Endothelial cell of umbilical vein (primary cell): ENCODE results near the gene FNBP1. TPM values are rescaled to one million over a fixed set of nuclear protein-coding genes. Genes with fewer than 3 reads are reported as not detected.

ENCODE experiments used
- BruUV-seq: library from RNA; stranded (reverse); fragments of 400-500 nt; replicated peaks from 2 replicates; lab custom pipeline; 2021; lab: Mats Ljungman, UMichigan
- CTCF ChIA-PET: fragments of 300-600, 350-600 bp; sonication (Branson Sonifier 250); formaldehyde crosslinking; loops from one replicate; lab custom pipeline; 2021; ENCODE audit warnings: antibody characterized with exemption, inconsistent platforms; lab: Charles Lee
- POLR2A ChIA-PET: fragments of 300-600, 350-600 bp; sonication (Branson Sonifier 250); formaldehyde crosslinking; loops from one replicate; lab custom pipeline; 2021; ENCODE audit warnings: antibody characterized with exemption, inconsistent platforms; lab: Charles Lee
- DNase-seq: peaks from one replicate; pipeline ENCODE4 v3.0.0-alpha.2; 2011; ENCODE audit warnings: low read depth, low spot score
- FAIRE-seq: peaks from 2 replicates; lab custom pipeline; 2011; peaks lifted over from hg19 to GRCh38; lab: Jason Lieb, UNC
- H2AFZ ChIP-seq: 2 replicates; pipeline ENCODE4 v1.6.0; 2012; ENCODE audit warnings: low read depth, low read length, control low read depth, inconsistent platforms
- H3K27ac ChIP-seq: 2 replicates; pipeline ENCODE4 v1.5.1; 2011; ENCODE audit warnings: low read depth, mild to moderate bottlenecking, control low read depth, low read length, moderate library complexity; ENCODE audit not compliant: insufficient read depth
- H3K27me3 ChIP-seq, 2 experiments: 2 replicates each; pipeline versions ENCODE4 v1.6.0 to v1.6.1; 2011; ENCODE audit warnings: low read length in 2 of 2, mixed read lengths in 1 of 2; ENCODE audit not compliant: control insufficient read depth in 2 of 2, insufficient read depth in 2 of 2
- H3K36me3 ChIP-seq, 2 experiments: 2 replicates in 1 of 2; 3 replicates in 1 of 2; pipeline ENCODE4 v1.5.1; 2011; ENCODE audit warnings: low read length in 2 of 2, mild to moderate bottlenecking in 1 of 2, moderate library complexity in 1 of 2; ENCODE audit not compliant: control insufficient read depth in 2 of 2, insufficient read depth in 2 of 2; ENCODE audit errors: extremely low read depth in 1 of 2
- H3K4me1 ChIP-seq: 3 replicates; pipeline ENCODE4 v1.5.1; 2011; ENCODE audit warnings: mild to moderate bottlenecking, low read length; ENCODE audit not compliant: control insufficient read depth, insufficient read depth; ENCODE audit errors: extremely low read depth
- H3K4me2 ChIP-seq: 2 replicates; pipeline ENCODE4 v1.6.1; 2011; ENCODE audit warnings: low read length, control low read depth, mixed read lengths; ENCODE audit not compliant: insufficient read depth
- H3K4me3 ChIP-seq, 3 experiments: fragments of 200-600 bp in 1 of 3; sonication (generic), shearing (Covaris generic) in 1 of 3; replicated peaks in 1 of 3; 2 replicates each; pipeline ENCODE4 v1.5.1; 2011 to 2016; ENCODE audit warnings: control low read depth in 3 of 3, low read length in 3 of 3, mild to moderate bottlenecking in 2 of 3, inconsistent platforms in 1 of 3, low read depth in 1 of 3, moderate library complexity in 1 of 3; ENCODE audit not compliant: insufficient read depth in 1 of 3
- H3K79me2 ChIP-seq: 2 replicates; pipeline ENCODE4 v1.6.0; 2012; ENCODE audit warnings: low read length, inconsistent platforms; ENCODE audit not compliant: control insufficient read depth, insufficient read depth
- H3K9ac ChIP-seq: replicated peaks from 2 replicates; pipeline ENCODE3; 2011; ENCODE audit warnings: low read length, control low read depth; ENCODE audit not compliant: insufficient read depth; ENCODE audit errors: extremely low read depth
- H3K9me1 ChIP-seq: replicated peaks from 3 replicates; pipeline ENCODE4 v1.6.0; 2011; ENCODE audit warnings: mild to moderate bottlenecking, low read length; ENCODE audit not compliant: control insufficient read depth, insufficient read depth; ENCODE audit errors: extremely low read depth
- H3K9me3 ChIP-seq: replicated peaks from 2 replicates; pipeline ENCODE4 v1.5.1; 2012; ENCODE audit warnings: low read length, inconsistent platforms; ENCODE audit not compliant: control insufficient read depth, insufficient read depth
- H4K20me1 ChIP-seq: replicated peaks from 2 replicates; pipeline ENCODE3; 2011; ENCODE audit warnings: mild to moderate bottlenecking, low read length; ENCODE audit not compliant: control insufficient read depth, insufficient read depth; ENCODE audit errors: extremely low read depth
- EZH2 ChIP-seq: IDR thresholded peaks from 2 replicates; pipeline ENCODE4 v1.6.1; 2012; ENCODE audit warnings: borderline replicate concordance, low read depth, mild to moderate bottlenecking, moderate library complexity, low read length, inconsistent platforms; ENCODE audit not compliant: severe bottlenecking
- FOS ChIP-seq: IDR thresholded peaks from 2 replicates; pipeline ENCODE4 v1.6.1; 2011; ENCODE audit warnings: mild to moderate bottlenecking, low read length, moderate library complexity, borderline replicate concordance; ENCODE audit not compliant: insufficient read depth
- GATA2 ChIP-seq: IDR thresholded peaks from 2 replicates; pipeline ENCODE4 v1.7.0; 2011; ENCODE audit warnings: low read depth, mild to moderate bottlenecking, moderate library complexity, mixed read lengths, low read length; ENCODE audit not compliant: insufficient read length, insufficient read depth
- JUN ChIP-seq: IDR thresholded peaks from 2 replicates; pipeline ENCODE4 v1.6.1; 2011; ENCODE audit warnings: borderline replicate concordance, low read depth; ENCODE audit not compliant: insufficient read length, insufficient read depth
- MYC ChIP-seq: IDR thresholded peaks from one replicate; pipeline ENCODE4 v1.6.1; 2011; ENCODE audit warnings: mild to moderate bottlenecking, low read depth, low read length
- POLR2A ChIP-seq: IDR thresholded peaks from 2 replicates; pipeline ENCODE4 v1.6.1; 2012; ENCODE audit warnings: low read depth, mild to moderate bottlenecking, control low read depth, low read length
- POLR2AphosphoS5 ChIP-seq: IDR thresholded peaks from 2 replicates; pipeline ENCODE4 v1.6.1; 2012; ENCODE audit warnings: low read depth, mild to moderate bottlenecking, control low read depth, low read length, moderate library complexity; ENCODE audit not compliant: insufficient read depth
- dilution Hi-C: fragments of 300-500 bp; cut with MboI; formaldehyde crosslinking; loops from one replicate; pipeline ENCODE4 v1.15.0; 2019; ENCODE audit warnings: low sequenced_read_pairs; ENCODE audit not compliant: extremely low pct_ligation_motif_present
- intact Hi-C: fragments of 100-400 bp; cut with micrococcal nuclease; formaldehyde crosslinking; loops from one replicate; pipeline ENCODE4 v1.10.0; 2022
- polyA plus RNA-seq, 4 experiments: library from polyadenylated mRNA; depleted of rRNA in 3 of 4; stranded (reverse) in 3 of 4; unstranded in 1 of 4; fragments of >200 nt; gene quantifications; 2 replicates each; pipeline versions ENCODE4 v1.2.1 to v1.2.3, GENCODE V29; 2011 to 2012; ENCODE audit warnings: missing spikeins in 1 of 4
- total RNA-seq: library from RNA; stranded (reverse); gene quantifications from 2 replicates; pipeline ENCODE4 v1.2.3, GENCODE V29; 2021
- TF ChIP-seq, protein P1 (sequence below), 2 donors: IDR thresholded peaks; 1 replicate in 1 of 2; 2 replicates in 1 of 2; pipeline ENCODE4 v1.5.1; 2011; ENCODE audit warnings: low read length in 2 of 2, mild to moderate bottlenecking in 2 of 2, moderate library complexity in 2 of 2, control low read depth in 1 of 2, inconsistent platforms in 1 of 2, low read depth in 1 of 2; ENCODE audit not compliant: insufficient read depth in 1 of 2; ENCODE audit errors: extremely low read depth in 1 of 2
- TF ChIP-seq, protein P2 (sequence below): IDR thresholded peaks from 2 replicates; pipeline ENCODE4 v1.6.1; 2011; ENCODE audit not compliant: insufficient read depth, insufficient read length

Gene FNBP1
- total and polyA plus RNA-seq, 2 donors (not counting 3 experiments of a cell fraction or from before 2014, with no cell fraction given): 10.9 to 43.9 TPM

DNA sequence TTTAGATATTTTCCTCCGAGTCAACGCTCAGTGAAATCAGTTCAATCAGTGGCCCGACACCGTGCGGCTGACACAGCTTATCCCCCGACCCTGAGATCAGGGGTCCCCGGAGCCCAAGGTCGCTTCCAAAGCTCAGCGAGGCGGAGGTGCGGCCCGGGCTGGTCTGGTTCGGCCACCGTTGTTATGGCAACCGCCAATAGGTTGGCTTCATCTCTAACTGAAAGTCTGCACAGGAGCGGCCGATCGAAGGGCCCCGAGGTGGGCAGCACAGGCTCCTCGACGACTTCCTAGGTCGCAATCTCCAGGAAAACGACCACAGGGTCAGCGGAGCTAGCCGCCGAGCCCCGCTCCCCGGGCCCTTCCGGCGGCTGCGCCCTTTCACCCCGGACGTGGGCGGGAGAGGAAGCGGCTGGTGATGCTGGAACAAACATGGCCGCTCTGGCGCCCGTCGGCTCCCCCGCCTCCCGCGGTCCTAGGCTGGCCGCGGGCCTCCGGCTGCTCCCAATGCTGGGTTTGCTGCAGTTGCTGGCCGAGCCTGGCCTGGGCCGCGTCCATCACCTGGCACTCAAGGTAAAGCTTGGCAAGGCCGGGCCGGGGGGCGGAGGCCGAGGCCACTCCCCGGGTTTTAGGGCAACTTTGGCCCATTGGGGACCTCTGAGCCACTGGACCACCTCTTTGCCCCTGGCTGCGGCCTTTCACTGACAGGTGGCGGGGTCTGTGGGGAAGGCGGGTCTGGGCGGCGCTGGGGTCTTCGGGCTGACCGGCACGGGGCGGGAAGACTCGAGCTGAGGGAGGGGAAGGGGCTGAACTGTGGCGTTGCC is 10.7 kb upstream of the FNBP1 start, which contains the start of gene GPR107:
Gene GPR107 (plus strand): TSS at position 403 of the 821 bp plus-strand sequence. CDS start 27 bp downstream, at position 430.
- peaks cover 15% of the 10 kb centered on the region for H3K4me1 ChIP-seq
- peak within 1 kb of the TSS; percentile 97 for H3K9ac ChIP-seq
- peak within 1 kb of the TSS; percentile 94 for H3K27ac ChIP-seq
- peak within 1 kb of the TSS; percentile 100 for H3K4me2 ChIP-seq
- no peaks in the 10 kb centered on the region for H3K9me3 ChIP-seq
- ChIA-PET POLR2A (interaction anchor here (0.5 to 1.7 kb wide), 3 partner anchors 10 to 80 kb away, joined by 3 to 5 read pairs (median 4); partner anchors contain the start of gene FNBP1), CTCF (interaction anchor here (0.8 to 1.7 kb wide), 5 partner anchors 11 to 168 kb away, joined by 3 to 6 read pairs (median 4); partner anchors contain the start of gene FNBP1)
- TSS peak; percentile 83 for BruUV-seq
- H3K79me2 ChIP-seq: peaks cover 40% of the 10 kb centered on the region
- H3K36me3 ChIP-seq: no peaks in the 10 kb centered on the region
- intact Hi-C loops: loop anchor here (1.0 kb wide), 1 partner anchor 8 kb away; no protein-coding TSS in a partner anchor
- H3K4me3 ChIP-seq: peak within 1 kb of the TSS; percentile 73 to 98 (median 96)
- peak within 1 kb of the TSS; percentile 97 for H2AFZ ChIP-seq
- H3K9me1 ChIP-seq: no peaks in the 10 kb centered on the region
- H3K27me3 ChIP-seq: no peaks in the 10 kb centered on the region
- DNase-seq (peak; percentile 78), FAIRE-seq (peak; percentile 90)
- H4K20me1 ChIP-seq: no peaks in the 10 kb centered on the region
- dilution Hi-C loops: no loop called here
- TF ChIP-seq, protein P1, sequence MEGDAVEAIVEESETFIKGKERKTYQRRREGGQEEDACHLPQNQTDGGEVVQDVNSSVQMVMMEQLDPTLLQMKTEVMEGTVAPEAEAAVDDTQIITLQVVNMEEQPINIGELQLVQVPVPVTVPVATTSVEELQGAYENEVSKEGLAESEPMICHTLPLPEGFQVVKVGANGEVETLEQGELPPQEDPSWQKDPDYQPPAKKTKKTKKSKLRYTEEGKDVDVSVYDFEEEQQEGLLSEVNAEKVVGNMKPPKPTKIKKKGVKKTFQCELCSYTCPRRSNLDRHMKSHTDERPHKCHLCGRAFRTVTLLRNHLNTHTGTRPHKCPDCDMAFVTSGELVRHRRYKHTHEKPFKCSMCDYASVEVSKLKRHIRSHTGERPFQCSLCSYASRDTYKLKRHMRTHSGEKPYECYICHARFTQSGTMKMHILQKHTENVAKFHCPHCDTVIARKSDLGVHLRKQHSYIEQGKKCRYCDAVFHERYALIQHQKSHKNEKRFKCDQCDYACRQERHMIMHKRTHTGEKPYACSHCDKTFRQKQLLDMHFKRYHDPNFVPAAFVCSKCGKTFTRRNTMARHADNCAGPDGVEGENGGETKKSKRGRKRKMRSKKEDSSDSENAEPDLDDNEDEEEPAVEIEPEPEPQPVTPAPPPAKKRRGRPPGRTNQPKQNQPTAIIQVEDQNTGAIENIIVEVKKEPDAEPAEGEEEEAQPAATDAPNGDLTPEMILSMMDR (IDR thresholded peaks at IDR 0.05; ENCODE audit: extremely low read depth in 1 of 2, insufficient read depth in 1 of 2, low read depth in 1 of 2, low read length in 2 of 2): no peak
- no peak for TF ChIP-seq JUN
- TF ChIP-seq GATA2: peak; percentile 10
- peak; percentile 92 for TF ChIP-seq POLR2A
- peak; percentile 96 for TF ChIP-seq POLR2AphosphoS5
- TF ChIP-seq EZH2: no peak
- TF ChIP-seq, protein P2, sequence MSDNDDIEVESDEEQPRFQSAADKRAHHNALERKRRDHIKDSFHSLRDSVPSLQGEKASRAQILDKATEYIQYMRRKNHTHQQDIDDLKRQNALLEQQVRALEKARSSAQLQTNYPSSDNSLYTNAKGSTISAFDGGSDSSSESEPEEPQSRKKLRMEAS: no peak
- no peak for TF ChIP-seq FOS
- no peak for TF ChIP-seq MYC
